Left ventricle myocardium inferior (tissue), 1 donor: Measurements from ENCODE around the gene GAS2L1. TPM values are rescaled to one million over a fixed set of nuclear protein-coding genes. Genes with fewer than 3 reads are reported as not detected.

Experiments used
- DNase-seq: peaks from one replicate; pipeline ENCODE4 v3.0.0-alpha.2; 2020
- H3K27ac ChIP-seq: fragments of 200-600 bp; replicated peaks from 2 replicates; pipeline ENCODE4 v1.8.0; 2021
- H3K27me3 ChIP-seq: fragments of 200-600 bp; 2 replicates; pipeline ENCODE4 v1.8.0; 2021; ENCODE audit warnings: low read depth
- H3K36me3 ChIP-seq: fragments of 200-600 bp; 2 replicates; pipeline ENCODE4 v1.8.0; 2021
- H3K4me1 ChIP-seq: fragments of 200-600 bp; 2 replicates; pipeline ENCODE4 v1.8.0; 2021
- H3K4me3 ChIP-seq: fragments of 200-600 bp; 2 replicates; pipeline ENCODE4 v1.8.0; 2021; ENCODE audit warnings: mild to moderate bottlenecking, moderate library complexity
- H3K9me3 ChIP-seq: fragments of 200-600 bp; replicated peaks from 2 replicates; pipeline ENCODE4 v1.8.0; 2021
- intact Hi-C: fragments of 100-400 bp; cut with micrococcal nuclease; formaldehyde crosslinking; loops from one replicate; pipeline ENCODE4 v1.11.0; 2022
- total RNA-seq: library from RNA; stranded (reverse); fragmentation: NEBNext Ultra II Directional; extraction: Animal tissue kit (Norgen Biotek cat#: 25700); gene quantifications from one replicate; pipeline ENCODE4 v1.2.1, GENCODE V29; 2021
- TF ChIP-seq, protein P1 (sequence below): fragments of 200-600 bp; IDR thresholded peaks from 2 replicates; pipeline ENCODE4 v1.8.0; 2021; ENCODE audit warnings: antibody characterized with exemption, mild to moderate bottlenecking, borderline replicate concordance
- donor health status: DM: no; HTN: yes; CAD: no; lungs with severe emphysema.

Gene GAS2L1
- total RNA-seq, 1 donor from 2014 or later, result 22.4 TPM

DNA sequence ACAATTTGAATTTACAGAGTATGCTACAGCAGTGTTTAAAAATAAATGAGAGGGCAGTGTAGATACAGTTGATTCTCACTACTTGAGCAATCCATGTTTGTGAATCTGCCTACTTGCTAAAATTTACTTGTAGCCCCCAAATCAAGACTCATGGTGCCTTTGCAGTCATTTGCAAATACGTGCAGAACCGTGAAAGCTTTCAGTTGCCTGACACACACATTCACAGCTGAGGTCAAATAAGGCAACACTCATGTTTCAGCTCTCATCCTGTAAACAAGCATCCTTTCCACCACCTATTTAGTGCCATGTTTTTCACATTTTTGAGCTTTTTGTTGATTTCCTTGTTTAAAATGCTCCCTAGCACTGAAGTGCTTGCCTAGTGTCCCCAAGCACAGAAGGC lies 41.6 kb downstream of the GAS2L1 start:
- Histone ChIP-seq H3K27ac (no peak overlapping the region), H3K4me1 (peaks cover 37% of the 10 kb centered on the region), H3K36me3 (peaks cover 87% of the 10 kb centered on the region), H3K4me3 (no peak overlapping the region), H3K9me3 (no peaks in the 10 kb centered on the region), H3K27me3 (no peaks in the 10 kb centered on the region)
- TF ChIP-seq, protein P1, sequence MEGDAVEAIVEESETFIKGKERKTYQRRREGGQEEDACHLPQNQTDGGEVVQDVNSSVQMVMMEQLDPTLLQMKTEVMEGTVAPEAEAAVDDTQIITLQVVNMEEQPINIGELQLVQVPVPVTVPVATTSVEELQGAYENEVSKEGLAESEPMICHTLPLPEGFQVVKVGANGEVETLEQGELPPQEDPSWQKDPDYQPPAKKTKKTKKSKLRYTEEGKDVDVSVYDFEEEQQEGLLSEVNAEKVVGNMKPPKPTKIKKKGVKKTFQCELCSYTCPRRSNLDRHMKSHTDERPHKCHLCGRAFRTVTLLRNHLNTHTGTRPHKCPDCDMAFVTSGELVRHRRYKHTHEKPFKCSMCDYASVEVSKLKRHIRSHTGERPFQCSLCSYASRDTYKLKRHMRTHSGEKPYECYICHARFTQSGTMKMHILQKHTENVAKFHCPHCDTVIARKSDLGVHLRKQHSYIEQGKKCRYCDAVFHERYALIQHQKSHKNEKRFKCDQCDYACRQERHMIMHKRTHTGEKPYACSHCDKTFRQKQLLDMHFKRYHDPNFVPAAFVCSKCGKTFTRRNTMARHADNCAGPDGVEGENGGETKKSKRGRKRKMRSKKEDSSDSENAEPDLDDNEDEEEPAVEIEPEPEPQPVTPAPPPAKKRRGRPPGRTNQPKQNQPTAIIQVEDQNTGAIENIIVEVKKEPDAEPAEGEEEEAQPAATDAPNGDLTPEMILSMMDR, result no peak
- DNase-seq, result no peak
- intact Hi-C loops, result no loop called here

DNA sequence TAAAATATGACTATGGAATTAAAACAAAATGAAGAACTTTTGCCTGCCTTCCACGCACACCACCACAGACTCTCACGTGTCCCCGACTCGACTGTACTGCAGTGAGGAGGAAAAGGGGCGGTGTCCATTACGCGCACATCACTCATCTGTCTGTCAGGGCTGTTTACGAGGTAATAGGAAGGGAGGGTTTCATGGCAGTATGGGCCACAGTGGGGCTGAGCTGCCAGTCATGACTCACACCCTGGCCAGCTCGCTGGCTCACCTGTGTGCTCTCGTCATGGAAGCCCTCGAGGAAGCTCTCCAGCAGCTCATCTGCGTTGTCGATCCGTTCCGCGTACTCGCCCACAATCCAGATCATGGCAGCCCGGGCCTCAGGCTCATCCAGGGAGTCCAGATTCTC lies 42.5 kb downstream of the GAS2L1 start:
- Histone ChIP-seq H3K36me3 (peaks cover 89% of the 10 kb centered on the region), H3K27me3 (no peaks in the 10 kb centered on the region), H3K4me3 (no peak overlapping the region), H3K27ac (no peak overlapping the region), H3K4me1 (peaks cover 28% of the 10 kb centered on the region), H3K9me3 (no peaks in the 10 kb centered on the region)
- intact Hi-C loops, result no loop called here
- TF ChIP-seq, protein P1, result no peak
- no peak for DNase-seq

DNA sequence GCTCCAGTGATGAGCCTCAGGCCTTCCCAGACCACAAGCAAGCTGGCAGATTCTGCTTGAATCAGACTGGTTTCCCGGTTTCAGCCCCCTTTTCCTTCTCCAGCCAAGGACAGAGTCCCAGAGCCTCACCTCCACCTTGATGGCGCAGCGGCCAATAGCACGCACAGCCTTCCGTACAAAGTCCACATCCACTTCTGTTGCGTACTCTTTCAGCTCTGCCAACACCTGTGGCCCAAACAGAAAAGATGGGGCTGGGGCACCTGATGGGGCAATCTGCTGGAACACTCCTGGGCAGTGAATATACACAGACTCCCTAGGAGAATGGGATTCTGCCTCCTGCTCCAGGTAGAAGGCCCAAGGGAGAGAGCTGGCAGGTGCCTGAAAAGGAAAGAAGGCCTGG lies 44.6 kb downstream of the GAS2L1 start:
- no peak overlapping the region for H3K27ac ChIP-seq
- intact Hi-C loops, result no loop called here
- H3K36me3 ChIP-seq, result peaks cover 100% of the 10 kb centered on the region
- no peak for DNase-seq
- H3K4me3 ChIP-seq, result no peak overlapping the region
- H3K27me3 ChIP-seq, result no peaks in the 10 kb centered on the region
- TF ChIP-seq, protein P1, result no peak
- H3K4me1 ChIP-seq, result peaks cover 15% of the 10 kb centered on the region
- H3K9me3 ChIP-seq, result no peaks in the 10 kb centered on the region

DNA sequence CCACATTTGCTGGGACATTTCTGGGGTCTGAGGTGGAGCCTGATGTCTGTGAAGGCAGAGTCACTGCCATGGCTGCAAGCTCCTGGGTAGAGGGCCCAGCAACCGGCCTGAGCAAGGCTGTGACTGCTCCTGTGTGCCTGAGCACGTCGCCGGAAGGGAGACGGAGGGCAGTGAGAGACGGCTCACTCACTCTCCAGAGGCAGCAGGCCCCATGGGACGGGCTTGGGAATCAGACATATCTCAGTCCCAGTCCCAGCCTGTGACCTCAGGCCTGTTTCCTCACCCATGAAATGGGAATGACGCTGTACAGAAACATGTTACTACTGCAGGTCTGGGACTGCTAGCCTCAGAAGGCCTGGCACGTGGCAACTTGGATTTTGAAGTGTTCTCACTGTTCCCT lies 45.4 kb downstream of the GAS2L1 start:
- Histone ChIP-seq H3K27ac (no peak overlapping the region), H3K9me3 (no peaks in the 10 kb centered on the region), H3K27me3 (no peaks in the 10 kb centered on the region), H3K4me1 (peaks cover 6% of the 10 kb centered on the region), H3K4me3 (no peak overlapping the region), H3K36me3 (peaks cover 100% of the 10 kb centered on the region)
- no peak for DNase-seq
- TF ChIP-seq, protein P1, result no peak
- intact Hi-C loops, result no loop called here

DNA sequence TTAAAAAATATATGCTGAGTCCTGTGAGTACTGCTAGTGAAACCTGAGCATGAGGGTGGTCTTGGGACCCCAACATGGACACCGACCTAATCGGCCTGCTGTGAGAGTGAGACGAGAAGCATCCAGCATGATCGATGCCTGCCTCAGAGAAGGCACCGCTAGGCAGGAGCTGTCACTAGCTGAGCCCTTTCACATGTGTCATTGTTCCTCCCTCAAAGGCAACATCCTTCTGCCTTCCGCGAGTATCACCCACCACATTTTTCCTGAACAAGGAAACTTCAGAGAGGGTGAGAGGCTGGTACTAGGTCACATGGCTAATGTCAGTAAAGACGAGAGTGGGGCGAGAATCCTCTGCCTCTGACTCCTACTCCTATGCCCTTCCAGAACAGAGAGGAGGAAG lies 46.3 kb downstream of the GAS2L1 start:
- Histone ChIP-seq H3K27me3 (no peaks in the 10 kb centered on the region), H3K4me1 (no peaks in the 10 kb centered on the region), H3K27ac (no peak overlapping the region), H3K36me3 (peaks cover 100% of the 10 kb centered on the region), H3K9me3 (no peaks in the 10 kb centered on the region), H3K4me3 (no peak overlapping the region)
- no peak for DNase-seq
- TF ChIP-seq, protein P1, result no peak
- intact Hi-C loops, result no loop called here

DNA sequence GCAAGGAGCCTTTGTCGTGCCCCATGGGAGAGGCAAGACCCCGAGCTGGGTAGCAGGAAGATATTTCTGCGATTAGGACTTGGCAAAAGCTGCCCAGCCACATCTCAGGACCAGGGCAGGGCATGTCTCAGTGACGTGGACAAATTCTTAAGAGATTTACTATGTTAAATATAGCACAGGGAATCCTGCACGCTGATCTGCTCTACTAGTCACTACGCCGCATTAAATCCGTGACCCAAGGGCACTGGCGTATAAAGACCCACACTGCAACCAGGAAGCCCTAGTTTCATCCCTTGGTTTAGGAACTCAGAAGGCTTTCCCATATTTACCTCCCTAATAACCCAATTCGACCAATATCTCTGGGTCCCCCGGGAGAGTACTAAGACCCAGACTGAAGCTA lies 46.8 kb downstream of the GAS2L1 start:
- Histone ChIP-seq H3K4me3 (no peak overlapping the region), H3K27ac (no peak overlapping the region), H3K27me3 (no peaks in the 10 kb centered on the region), H3K9me3 (no peaks in the 10 kb centered on the region), H3K4me1 (no peaks in the 10 kb centered on the region), H3K36me3 (peaks cover 100% of the 10 kb centered on the region)
- DNase-seq, result no peak
- intact Hi-C loops, result no loop called here
- TF ChIP-seq, protein P1, result no peak
